ENCODE results near the gene FSIP2.

FSIP2 gene

DNA sequence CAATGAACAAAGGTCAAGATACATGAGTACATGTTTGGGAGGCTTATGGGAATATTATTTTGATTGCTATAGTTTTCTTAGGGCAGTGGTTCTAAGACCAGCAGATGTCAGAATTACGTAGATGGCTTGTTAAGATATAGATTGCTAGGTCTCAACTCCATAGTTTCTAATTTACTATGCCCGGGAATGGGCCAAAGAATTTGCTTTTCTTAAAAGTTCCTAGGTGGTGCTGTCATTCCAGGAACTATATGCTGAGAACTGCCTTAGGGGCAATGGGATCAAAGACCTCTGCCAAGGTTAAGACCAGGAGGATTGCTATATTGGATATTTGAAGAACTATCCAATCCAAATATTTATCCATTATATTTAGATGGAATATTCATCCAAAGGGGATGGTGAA is 141.8 kb downstream of the FSIP2 start:
- Histone ChIP-seq H3K79me1 (ENCODE audit: low read length) (no peaks in the 10 kb centered on the region), H2BK12ac (ENCODE audit: low read length) (no peak overlapping the region), H3K14ac (ENCODE audit: low read length) (no peak overlapping the region), H3K79me2 (ENCODE audit: control insufficient read depth, insufficient read depth, low read length, poor library complexity) (no peaks in the 10 kb centered on the region), H4K12ac (ENCODE audit: low read depth, low read length) (no peak overlapping the region), H3K36me3 (ENCODE audit: control insufficient read depth in 1 of 2, insufficient read depth in 2 of 2, low read length in 2 of 2) (no peaks in the 10 kb centered on the region), H2BK120ac (ENCODE audit: insufficient read depth, low read length, poor library complexity) (no peak overlapping the region), H2AFZ (ENCODE audit: insufficient read depth, low read length, poor library complexity) (no peak overlapping the region), H3K18ac (ENCODE audit: low read length) (no peak overlapping the region), H2BK5ac (ENCODE audit: low read depth, low read length, poor library complexity) (no peak overlapping the region), H3K4me2 (ENCODE audit: low read length) (no peak overlapping the region), H2AK5ac (ENCODE audit: low read length) (no peak overlapping the region), H3K27ac (ENCODE audit: low read depth, low read length) (no peak overlapping the region), H4K8ac (ENCODE audit: low read depth, low read length) (no peak overlapping the region), H3K27me3 (ENCODE audit: insufficient read depth, low read length) (no peaks in the 10 kb centered on the region), H3K23ac (ENCODE audit: low read length) (no peak overlapping the region), H3K4me3 (ENCODE audit: low read depth, low read length) (no peak overlapping the region), H3K9me3 (ENCODE audit: insufficient read depth, low read depth, low read length) (no peaks in the 10 kb centered on the region), H3K4me1 (ENCODE audit: control insufficient read depth in 1 of 2, insufficient read depth in 2 of 2, low read length in 2 of 2) (no peaks in the 10 kb centered on the region), H3K4ac (ENCODE audit: low read depth, low read length) (no peak overlapping the region), H3K9ac (ENCODE audit: low read length) (no peak overlapping the region), H4K91ac (ENCODE audit: low read depth, low read length) (no peak overlapping the region)
- peak; percentile 51 to 77 for DNase-seq
- WGBS (ENCODE audit: extremely low coverage, insufficient coverage, insufficient read length), result no CpG with 5 or more reads among the region's 2 CpGs
